GM10248 (cell line): ENCODE data around the gene SAMD8.
A peak's percentile ranks its signal among the peaks of the same experiment; 100 is the strongest.

Source experiments
- CTCF ChIA-PET: fragments of 300-600 bp; sonication (Branson Sonifier 250); formaldehyde crosslinking; extraction: SDS; loops from one replicate; lab custom pipeline; 2021; ENCODE audit warnings: antibody characterized with exemption; lab: Yijun Ruan, JAX
- POLR2A ChIA-PET: fragments of 350-650 bp; sonication (Branson Sonifier 250); formaldehyde crosslinking; extraction: SDS; loops from one replicate; lab custom pipeline; 2020; ENCODE audit warnings: antibody characterized with exemption; lab: Yijun Ruan, JAX
- DNase-seq: peaks from one replicate; pipeline ENCODE4 v3.0.0; 2012; ENCODE audit errors: extremely low spot score
- CTCF ChIP-seq: IDR thresholded peaks from 2 replicates; pipeline ENCODE4 v1.5.1; 2012; ENCODE audit warnings: mild to moderate bottlenecking, low read depth; ENCODE audit errors: extremely low read depth, missing control alignments, control extremely low read depth

SAMD8 gene

DNA sequence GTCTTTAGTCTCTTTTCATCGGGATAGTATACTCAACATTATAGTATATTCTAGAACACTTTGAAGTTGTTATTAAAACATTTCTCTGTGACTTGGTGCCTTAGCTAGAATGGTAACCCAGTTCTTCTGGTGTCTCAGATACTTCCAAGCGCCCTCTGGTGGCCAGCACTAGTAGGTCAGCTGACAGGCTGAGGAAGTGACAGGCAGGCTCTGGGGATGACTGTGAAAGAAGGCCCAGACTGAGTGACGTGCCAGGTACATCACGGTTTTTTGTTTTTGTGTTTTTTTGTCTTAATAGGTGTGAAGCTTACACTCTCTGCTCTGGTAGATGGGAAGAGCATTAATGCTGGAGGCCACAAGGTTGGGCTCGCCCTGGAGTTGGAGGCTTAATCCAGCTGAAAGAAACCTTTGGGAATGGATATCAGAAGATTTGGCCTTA lies 119.2 kb downstream of the SAMD8 start:
- peak; percentile 81 for DNase-seq
- CTCF ChIA-PET: interaction anchor here (0.6 to 11.1 kb wide), 23 partner anchors 8 to 1343 kb away, joined by 3 to 148 read pairs (median 4); partner anchors contain the start of genes SAMD8 and VDAC2
- TF ChIP-seq CTCF: peak; percentile 96
- POLR2A ChIA-PET: interaction anchor here (0.7 kb wide), 1 partner anchor 43 kb away, joined by 4 read pairs; no protein-coding TSS in a partner anchor
